Measurements from ENCODE around the gene FGF12. TPM values are rescaled to one million over a fixed set of nuclear protein-coding genes. Genes with fewer than 3 reads are reported as not detected.

Gene FGF12
- total RNA-seq, 6 experiments from 2014 or later, result 0.29 to 6.5 (median 0.76) TPM

DNA sequence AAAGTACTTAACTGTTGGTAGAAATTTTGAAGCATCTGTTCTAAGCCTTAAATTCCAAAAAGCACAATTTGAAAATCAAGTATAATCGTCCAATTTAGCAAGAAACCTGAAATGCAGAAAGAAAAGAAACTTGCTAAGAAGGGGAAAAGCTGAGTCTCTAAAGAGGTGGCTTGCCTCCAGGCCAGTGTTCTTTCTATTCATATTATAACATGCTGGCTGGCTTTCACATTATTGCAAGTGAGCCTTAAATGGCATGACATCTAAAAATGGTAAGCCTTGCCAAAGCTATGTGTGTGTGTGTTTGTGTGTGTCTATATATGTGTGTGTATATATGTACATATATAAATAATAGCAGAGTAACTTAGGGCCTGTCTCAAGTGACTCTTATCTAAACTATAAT, 89.5 kb downstream of the FGF12 start:
- Histone ChIP-seq H3K27ac (no peak overlapping the region), H3K4me3 (no peak overlapping the region), H3K4me1 (no peaks in the 10 kb centered on the region), H3K27me3 (no peaks in the 10 kb centered on the region), H3K9me3 (no peaks in the 10 kb centered on the region), H3K36me3 (no peaks in the 10 kb centered on the region)
- intact Hi-C loops (cut with DNase I), result no loop called here
- ATAC-seq (no peak), DNase-seq (no peak)
- 40% methylated on average over 1 of the region's 1 CpG for WGBS (ENCODE audit: insufficient coverage, low coverage, low lambda C conversion rate, missing lambda C conversion rate)
- TF ChIP-seq POLR2A (IDR thresholded peaks at IDR 0.05), result no peak
- TF ChIP-seq, protein P1, sequence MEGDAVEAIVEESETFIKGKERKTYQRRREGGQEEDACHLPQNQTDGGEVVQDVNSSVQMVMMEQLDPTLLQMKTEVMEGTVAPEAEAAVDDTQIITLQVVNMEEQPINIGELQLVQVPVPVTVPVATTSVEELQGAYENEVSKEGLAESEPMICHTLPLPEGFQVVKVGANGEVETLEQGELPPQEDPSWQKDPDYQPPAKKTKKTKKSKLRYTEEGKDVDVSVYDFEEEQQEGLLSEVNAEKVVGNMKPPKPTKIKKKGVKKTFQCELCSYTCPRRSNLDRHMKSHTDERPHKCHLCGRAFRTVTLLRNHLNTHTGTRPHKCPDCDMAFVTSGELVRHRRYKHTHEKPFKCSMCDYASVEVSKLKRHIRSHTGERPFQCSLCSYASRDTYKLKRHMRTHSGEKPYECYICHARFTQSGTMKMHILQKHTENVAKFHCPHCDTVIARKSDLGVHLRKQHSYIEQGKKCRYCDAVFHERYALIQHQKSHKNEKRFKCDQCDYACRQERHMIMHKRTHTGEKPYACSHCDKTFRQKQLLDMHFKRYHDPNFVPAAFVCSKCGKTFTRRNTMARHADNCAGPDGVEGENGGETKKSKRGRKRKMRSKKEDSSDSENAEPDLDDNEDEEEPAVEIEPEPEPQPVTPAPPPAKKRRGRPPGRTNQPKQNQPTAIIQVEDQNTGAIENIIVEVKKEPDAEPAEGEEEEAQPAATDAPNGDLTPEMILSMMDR (IDR thresholded peaks at IDR 0.05), result no peak

DNA sequence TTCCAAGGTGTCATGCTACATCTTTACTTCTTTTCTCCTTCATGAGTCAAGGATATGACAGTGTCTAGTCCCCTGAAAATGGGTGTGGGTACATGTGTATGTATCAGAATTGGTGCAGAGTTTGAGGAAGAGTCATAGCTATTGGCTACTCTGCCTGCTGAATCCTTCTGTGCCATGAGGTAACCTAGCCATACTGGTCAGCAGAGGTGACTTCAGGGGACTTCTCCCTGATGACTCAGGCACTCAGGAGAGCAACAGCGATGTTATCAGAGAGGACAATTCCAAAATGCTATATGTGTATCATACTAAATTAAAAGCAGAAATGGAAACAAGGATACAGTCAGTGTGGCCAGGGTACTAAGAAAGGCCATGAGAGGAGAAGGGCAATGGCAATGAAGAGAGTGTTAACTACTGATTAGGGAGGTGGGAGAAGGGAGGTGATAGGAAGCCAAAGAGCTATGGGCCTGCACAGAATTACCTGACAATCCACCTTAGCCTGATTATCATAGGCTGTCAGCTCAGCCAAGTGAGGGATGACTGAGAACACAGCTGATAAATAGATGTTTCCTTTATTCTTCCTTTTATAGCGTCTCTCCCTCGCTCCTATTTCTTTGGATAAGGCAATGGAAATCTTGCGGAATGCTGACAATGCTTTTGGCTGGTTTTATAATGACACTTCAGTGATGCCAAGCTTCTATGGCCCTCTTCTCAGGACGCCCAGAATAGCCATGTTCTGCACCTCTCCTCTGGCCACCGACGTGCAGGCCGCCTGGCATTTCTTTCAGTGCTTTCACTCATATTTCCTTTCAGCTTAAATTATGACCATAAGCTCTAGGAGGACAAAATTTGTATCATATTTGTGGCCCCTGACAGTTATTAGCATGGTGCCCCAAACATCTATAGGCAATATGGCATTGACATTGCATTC, 90.6 kb downstream of the FGF12 start:
- Histone ChIP-seq H3K4me1 (no peaks in the 10 kb centered on the region), H3K9me3 (no peaks in the 10 kb centered on the region), H3K4me3 (no peak overlapping the region), H3K27me3 (no peaks in the 10 kb centered on the region), H3K27ac (no peak overlapping the region), H3K36me3 (no peaks in the 10 kb centered on the region)
- 79% methylated on average over 8 of the region's 8 CpGs for WGBS (ENCODE audit: insufficient coverage, low coverage, low lambda C conversion rate, missing lambda C conversion rate)
- intact Hi-C loops (cut with DNase I), result no loop called here
- no peak for ATAC-seq
- TF ChIP-seq POLR2A (IDR thresholded peaks at IDR 0.05), result no peak
- TF ChIP-seq, protein P1 (IDR thresholded peaks at IDR 0.05), result no peak
- DNase-seq, result no peak

DNA sequence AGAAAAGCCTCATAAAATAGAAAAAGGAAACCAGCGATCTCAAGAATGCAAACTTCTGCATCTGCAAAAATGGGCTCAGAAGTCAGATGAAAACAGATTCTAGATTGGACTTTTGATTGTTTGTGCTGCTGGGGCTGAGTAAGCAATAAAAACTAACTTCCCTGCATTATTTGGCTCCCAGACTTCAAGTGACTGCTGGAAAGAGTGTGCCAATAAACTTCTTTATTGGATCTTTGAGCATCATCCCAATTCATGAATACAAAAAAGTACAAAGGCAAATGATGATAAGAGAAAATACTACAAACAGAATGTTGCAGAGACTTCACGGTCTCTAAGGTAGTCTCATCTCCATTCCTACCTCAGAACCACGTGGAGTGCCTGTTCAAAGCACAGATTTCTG, 97.9 kb downstream of the FGF12 start:
- no peak for ATAC-seq
- no peak overlapping the region for H3K4me3 ChIP-seq
- no peaks in the 10 kb centered on the region for H3K9me3 ChIP-seq
- H3K36me3 ChIP-seq, result no peaks in the 10 kb centered on the region
- no peak for DNase-seq
- H3K27me3 ChIP-seq, result no peaks in the 10 kb centered on the region
- no peak overlapping the region for H3K27ac ChIP-seq
- 42% methylated on average over 3 of the region's 3 CpGs for WGBS (ENCODE audit: insufficient coverage, low coverage, low lambda C conversion rate, missing lambda C conversion rate)
- no peaks in the 10 kb centered on the region for H3K4me1 ChIP-seq
- TF ChIP-seq, protein P1 (IDR thresholded peaks at IDR 0.05), result no peak
- no peak for TF ChIP-seq POLR2A (IDR thresholded peaks at IDR 0.05)
- intact Hi-C loops (cut with DNase I), result no loop called here

DNA sequence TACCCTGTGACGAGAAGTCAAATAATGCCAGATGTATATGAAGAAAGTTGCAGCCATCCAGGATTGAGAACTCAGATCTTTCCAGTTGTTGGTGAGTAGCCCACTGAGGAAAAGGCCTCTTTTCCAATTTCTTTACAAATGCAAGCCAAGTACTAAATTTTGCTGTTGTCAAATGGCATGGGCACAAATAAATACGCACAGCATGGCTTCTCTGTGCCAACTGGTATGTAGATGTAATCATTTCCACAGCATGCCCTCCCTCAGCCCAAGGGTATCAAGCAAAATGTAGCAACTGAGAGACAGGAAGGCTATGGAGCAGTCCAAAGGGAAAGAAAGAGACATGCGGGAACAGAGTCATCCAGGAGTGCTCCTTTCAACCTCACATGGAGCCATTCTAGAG, 105.4 kb downstream of the FGF12 start:
- no peaks in the 10 kb centered on the region for H3K27me3 ChIP-seq
- H3K4me1 ChIP-seq, result no peaks in the 10 kb centered on the region
- TF ChIP-seq POLR2A (IDR thresholded peaks at IDR 0.05), result no peak
- TF ChIP-seq, protein P1 (IDR thresholded peaks at IDR 0.05), result no peak
- H3K36me3 ChIP-seq, result no peaks in the 10 kb centered on the region
- ATAC-seq (no peak), DNase-seq (no peak)
- WGBS (ENCODE audit: insufficient coverage, low coverage, low lambda C conversion rate, missing lambda C conversion rate), result 85% methylated on average over 3 of the region's 3 CpGs
- H3K4me3 ChIP-seq, result no peak overlapping the region
- H3K9me3 ChIP-seq, result no peaks in the 10 kb centered on the region
- intact Hi-C loops (cut with DNase I), result no loop called here
- H3K27ac ChIP-seq, result no peak overlapping the region
